ENCODE data around the gene KIAA1671.

KIAA1671 gene

GRCh38 chr22:25120761-25121212, 168.3 kb downstream of the KIAA1671 start:
- no peak for DNase-seq

- DNase-seq, result no peak
Measured at GRCh38 chr22:25122136-25122764, 169.7 kb downstream of the KIAA1671 start.

- no peak for DNase-seq
Measured at GRCh38 chr22:25123677-25124076, 171.2 kb downstream of the KIAA1671 start.

GRCh38 chr22:25125693-25126357, 173.3 kb downstream of the KIAA1671 start:
- peak; percentile 78 for DNase-seq

- no peak for DNase-seq
Measured at GRCh38 chr22:25126510-25126909, 174.0 kb downstream of the KIAA1671 start.

- no peak for DNase-seq
Measured at GRCh38 chr22:25127318-25127717, 174.8 kb downstream of the KIAA1671 start.

GRCh38 chr22:25130462-25130861, 177.9 kb downstream of the KIAA1671 start:
- no peak for DNase-seq

GRCh38 chr22:25131198-25131887, 178.8 kb downstream of the KIAA1671 start:
- DNase-seq, result peak; percentile 25

- peak; percentile 25 for DNase-seq
Measured at GRCh38 chr22:25134028-25134427, 181.5 kb downstream of the KIAA1671 start.

- DNase-seq, result no peak
Measured at GRCh38 chr22:25134451-25134850, 181.9 kb downstream of the KIAA1671 start.

- DNase-seq, result no peak
Measured at GRCh38 chr22:25136953-25137576, 184.5 kb downstream of the KIAA1671 start.

- no peak for DNase-seq
Measured at GRCh38 chr22:25137577-25138525, 185.3 kb downstream of the KIAA1671 start.

GRCh38 chr22:25139062-25139461, 186.5 kb downstream of the KIAA1671 start:
- DNase-seq, result no peak

GRCh38 chr22:25142102-25142501, 189.6 kb downstream of the KIAA1671 start:
- no peak for DNase-seq

GRCh38 chr22:25143156-25144076, 190.9 kb downstream of the KIAA1671 start:
- DNase-seq, result no peak

GRCh38 chr22:25144522-25144921, 192.0 kb downstream of the KIAA1671 start:
- no peak for DNase-seq

GRCh38 chr22:25146307-25146706, 193.8 kb downstream of the KIAA1671 start:
- no peak for DNase-seq

GRCh38 chr22:25146906-25147641, 194.6 kb downstream of the KIAA1671 start:
- DNase-seq, result no peak

GRCh38 chr22:25147642-25147928, 195.1 kb downstream of the KIAA1671 start:
- no peak for DNase-seq

- no peak for DNase-seq
Measured at GRCh38 chr22:25148149-25148691, 195.7 kb downstream of the KIAA1671 start.
